NCI-H146 treated with DMSO at 0.1 percent for 48 hours (cell line): ENCODE measurements around the gene CISD3.

Source experiments
- DNase-seq: peaks from one replicate; lab custom pipeline; 2025; ENCODE audit not compliant: unreplicated experiment; lab: John Stamatoyannopoulos, UW

The CISD3 gene, protein sequence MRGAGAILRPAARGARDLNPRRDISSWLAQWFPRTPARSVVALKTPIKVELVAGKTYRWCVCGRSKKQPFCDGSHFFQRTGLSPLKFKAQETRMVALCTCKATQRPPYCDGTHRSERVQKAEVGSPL

GRCh38 chr17:38729886-38730525 is at the start of gene CISD3:
Gene CISD3, plus strand, starts transcription at chr17:38730341. Its CDS starts 18 bp downstream, at chr17:38730359.
- peak; percentile 56 for DNase-seq

- DNase-seq, result no peak
These were observed 49.0 kb upstream of the CISD3 start for GRCh38 chr17:38681096-38681495.

GRCh38 chr17:38685491-38685890 is 44.6 kb upstream of the CISD3 start:
- DNase-seq, result no peak

DNA sequence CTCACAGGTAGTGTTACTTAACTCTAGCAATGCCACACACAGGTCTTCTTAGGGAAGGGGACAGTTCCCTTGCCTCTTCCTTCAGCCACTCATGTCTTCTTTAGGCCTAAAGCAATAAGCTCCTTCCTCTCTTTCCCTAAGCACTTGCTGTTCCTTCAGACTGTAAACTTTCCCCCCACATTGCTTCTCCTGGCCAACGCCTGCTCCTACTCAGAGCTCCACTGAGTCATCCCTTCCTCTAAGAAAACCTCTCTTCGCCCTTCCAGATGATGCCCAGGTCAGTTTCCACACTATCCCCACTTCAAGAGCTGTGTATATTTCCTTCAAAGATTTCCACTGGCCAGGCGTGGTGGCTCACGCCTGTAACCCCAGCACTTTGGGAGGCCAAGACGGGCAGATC is 42.9 kb upstream of the CISD3 start:
- no peak for DNase-seq

GRCh38 chr17:38690386-38690785 is 39.8 kb upstream of the CISD3 start:
- DNase-seq, result no peak

GRCh38 chr17:38691154-38691553 is 39.0 kb upstream of the CISD3 start:
- DNase-seq, result no peak

DNA sequence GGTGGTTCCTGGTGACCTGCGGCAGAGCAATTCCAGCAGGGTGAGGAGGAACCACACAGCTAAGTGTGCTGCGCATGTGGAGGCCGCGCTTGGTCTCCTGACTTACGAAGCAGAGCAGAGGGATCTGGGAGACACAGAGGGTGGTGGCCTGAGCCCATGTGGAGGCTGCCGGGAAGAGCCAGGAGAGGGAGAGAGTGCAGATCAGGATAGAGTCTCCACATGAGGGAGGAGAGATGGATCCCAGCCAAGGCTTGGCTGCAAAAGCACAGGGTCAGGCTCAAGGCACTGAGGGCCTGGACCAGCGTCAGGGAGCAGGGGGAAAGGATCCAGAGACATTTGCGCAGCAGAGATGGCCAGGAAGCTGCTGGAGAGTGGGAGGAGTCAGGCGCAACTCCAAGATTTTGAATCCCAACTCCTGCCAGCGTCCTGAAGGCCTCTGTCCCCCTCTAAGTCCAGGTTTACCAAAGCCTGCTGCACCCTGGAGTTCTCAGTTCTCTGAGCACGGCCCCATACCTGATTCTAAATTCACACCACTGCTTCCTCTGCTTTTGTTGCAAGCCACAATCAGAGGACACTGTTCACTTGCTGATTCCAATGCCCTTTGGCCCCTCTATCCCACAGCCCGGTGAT is 36.3 kb upstream of the CISD3 start:
- no peak for DNase-seq

DNA sequence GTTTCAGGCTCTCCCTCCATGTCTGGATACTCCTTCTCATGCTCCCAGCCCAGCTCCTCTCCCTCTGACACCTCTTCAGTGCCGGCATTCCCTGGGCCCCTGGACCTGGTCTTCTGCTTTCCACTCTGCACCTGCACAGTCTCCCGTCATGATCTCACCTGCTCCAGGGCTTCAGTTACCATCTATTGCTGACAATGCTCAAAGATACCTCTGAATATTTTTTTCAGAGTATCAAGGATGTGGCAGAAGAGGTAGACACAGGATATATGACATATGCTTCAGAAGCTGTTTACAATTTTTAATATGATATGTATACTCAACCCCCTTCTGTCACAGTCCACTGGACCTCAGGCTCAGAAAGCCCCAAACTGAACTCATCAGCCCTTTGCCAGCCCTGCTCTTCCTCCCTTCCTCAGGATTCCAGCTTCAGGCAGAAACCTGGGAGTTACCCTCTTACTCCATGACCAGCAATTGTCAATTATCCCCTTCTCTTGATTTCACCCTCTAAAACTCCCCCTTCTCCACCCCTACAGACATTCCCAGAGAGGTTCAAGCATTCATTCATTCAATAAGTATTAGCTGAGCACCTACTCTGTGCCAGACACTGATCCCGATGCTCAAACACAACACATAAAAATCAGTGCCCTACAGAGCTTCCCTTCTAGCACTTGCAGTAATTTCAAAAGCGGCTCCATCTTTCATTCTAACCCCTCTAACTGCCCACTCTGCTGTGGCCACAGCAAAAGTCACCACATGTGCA is 32.9 kb upstream of the CISD3 start:
- no peak for DNase-seq

GRCh38 chr17:38698760-38699159 is 31.4 kb upstream of the CISD3 start:
- no peak for DNase-seq

DNA sequence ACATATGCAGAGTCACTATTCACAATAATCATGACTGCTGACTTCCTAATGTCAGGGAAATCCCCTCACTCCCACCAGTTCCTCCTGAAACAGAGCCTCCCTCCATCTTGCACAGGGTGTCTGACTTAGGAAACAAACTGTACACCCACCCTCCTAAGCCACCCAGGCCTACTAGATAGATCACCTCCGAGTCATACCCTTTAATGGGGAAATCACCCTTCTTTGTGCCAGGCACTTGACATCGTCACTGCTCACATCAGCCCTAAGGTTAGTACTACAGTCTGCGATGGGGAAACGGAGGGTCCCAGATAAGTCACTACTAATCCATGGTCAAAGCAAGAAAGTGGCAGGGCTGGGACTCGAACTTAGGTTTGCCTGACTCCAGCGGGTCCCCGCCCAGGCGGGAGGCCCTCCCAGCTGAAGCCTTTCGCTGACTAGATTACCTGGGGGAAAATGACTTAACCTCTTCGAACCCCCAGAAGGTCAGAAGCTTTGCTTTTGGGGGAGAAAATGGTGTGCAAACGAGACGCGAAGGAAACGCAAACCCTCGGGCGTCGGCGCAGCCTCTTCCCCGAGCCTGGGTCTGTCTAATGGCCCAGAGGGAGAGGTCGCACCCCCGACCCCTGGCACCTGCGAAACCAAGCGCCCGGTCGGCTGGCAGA is 28.5 kb upstream of the CISD3 start:
- peak; percentile 25 for DNase-seq

- DNase-seq, result peak; percentile 57
These were observed 27.8 kb upstream of the CISD3 start for GRCh38 chr17:38702166-38702915.

- DNase-seq, result no peak
These were observed 27.0 kb upstream of the CISD3 start for GRCh38 chr17:38702916-38703741.

GRCh38 chr17:38703742-38704605 is 26.2 kb upstream of the CISD3 start:
- peak; percentile 95 for DNase-seq

DNA sequence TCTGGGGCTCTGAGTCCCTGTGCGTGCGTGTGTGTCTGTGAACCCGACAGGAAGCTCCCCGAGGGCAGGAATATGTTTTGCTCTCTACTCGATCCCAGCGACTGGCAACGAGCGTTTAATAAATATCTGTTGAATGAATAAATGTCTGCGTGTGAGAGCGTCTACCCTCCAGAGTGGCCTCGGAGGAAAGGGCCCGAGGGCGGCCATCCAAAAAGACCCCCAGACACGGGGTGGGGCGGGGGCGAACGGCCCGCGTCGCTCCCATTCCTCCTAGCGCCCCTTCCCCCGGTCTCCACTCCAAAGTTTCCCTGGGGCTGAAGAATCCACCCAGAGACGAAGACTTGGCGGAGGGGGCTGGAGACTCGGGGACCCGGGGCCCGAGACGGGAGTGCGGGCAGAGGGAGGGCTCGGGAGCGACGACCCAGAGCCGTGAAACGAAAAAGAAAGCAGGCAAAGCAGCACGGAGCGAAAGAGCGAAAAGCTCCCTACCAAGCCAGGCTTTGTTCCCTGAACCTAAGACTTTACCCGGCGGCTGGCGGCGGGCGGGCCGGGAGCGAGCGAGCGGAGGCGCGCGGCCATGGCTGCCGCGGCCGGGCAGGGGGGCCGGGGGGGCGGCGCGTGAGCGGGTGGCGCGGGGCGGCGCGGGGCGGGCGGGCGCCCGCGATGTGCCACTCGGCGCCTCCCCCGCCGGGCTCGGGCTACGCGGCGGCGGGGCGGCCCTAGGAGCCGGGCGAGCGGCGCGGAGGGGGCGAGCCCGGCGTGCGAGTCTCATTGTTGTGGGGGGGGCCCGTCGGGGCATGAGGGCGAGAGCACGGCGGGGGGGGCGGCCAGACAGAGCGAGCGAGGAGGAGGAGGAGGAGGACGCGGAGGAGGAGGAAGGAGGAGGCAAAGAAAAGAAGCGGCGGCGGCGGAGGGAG is 25.3 kb upstream of the CISD3 start, which contains the start of gene MLLT6:
Gene MLLT6 (plus strand): TSS at position 668 of the 917 bp plus-strand sequence. CDS start 360 bp downstream, outside the sequence.
- DNase-seq, result peak; percentile 44

DNA sequence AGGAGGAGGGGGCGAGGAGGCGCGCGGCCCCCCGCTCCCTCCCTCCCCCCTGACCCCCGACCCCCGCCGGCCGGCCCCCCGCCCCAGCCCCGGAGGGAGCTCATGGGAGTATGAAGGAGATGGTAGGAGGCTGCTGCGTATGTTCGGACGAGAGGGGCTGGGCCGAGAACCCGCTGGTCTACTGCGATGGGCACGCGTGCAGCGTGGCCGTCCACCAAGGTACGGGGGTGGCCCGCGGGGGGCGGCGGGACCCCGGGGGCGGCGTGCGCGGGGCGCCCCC is 24.7 kb upstream of the CISD3 start:
- DNase-seq, result peak; percentile 40

- no peak for DNase-seq
These were observed 24.2 kb upstream of the CISD3 start for GRCh38 chr17:38705803-38706504.

- DNase-seq, result no peak
These were observed 23.5 kb upstream of the CISD3 start for GRCh38 chr17:38706505-38707216.
